Mucosa of stomach (tissue), 1 donor: ENCODE data around the gene TMOD1.
"Not testable (repeated sequence)": the region's sequence is repeated elsewhere in the genome, so short reads cannot be mapped to it uniquely, and the experiment has no call there.

ENCODE experiments used
- H3K27me3 ChIP-seq: one replicate; pipeline ENCODE4 v1.7.0; 2013; ENCODE audit warnings: mild to moderate bottlenecking, low read length; ENCODE audit not compliant: control insufficient read depth, insufficient read depth
- H3K36me3 ChIP-seq: one replicate; pipeline ENCODE4 v1.7.0; 2013; ENCODE audit warnings: low read length; ENCODE audit not compliant: control insufficient read depth, insufficient read depth
- H3K4me1 ChIP-seq: one replicate; pipeline ENCODE4 v1.7.0; 2013; ENCODE audit warnings: mild to moderate bottlenecking, low read length; ENCODE audit not compliant: control insufficient read depth, insufficient read depth
- H3K4me3 ChIP-seq: one replicate; pipeline ENCODE4 v1.7.0; 2013; ENCODE audit warnings: low read length
- H3K9ac ChIP-seq: one replicate; pipeline ENCODE4 v1.7.0; 2013; ENCODE audit warnings: mild to moderate bottlenecking, low read length, moderate library complexity
- H3K9me3 ChIP-seq: one replicate; pipeline ENCODE4 v1.7.0; 2013; ENCODE audit warnings: mild to moderate bottlenecking, low read length, moderate library complexity; ENCODE audit not compliant: control insufficient read depth
- donor health status: Pancreatic carcinoma.

Gene TMOD1

GRCh38 chr9:97501177-97501971 is at the start of gene TMOD1:
Gene TMOD1, plus strand, starts transcription at chr9:97501666. Its CDS starts 22,523 bp downstream, at chr9:97524189.
- peak within 1 kb of the TSS; percentile 54 for H3K9ac ChIP-seq
- peaks cover 32% of the 10 kb centered on the region for H3K4me1 ChIP-seq
- H3K4me3 ChIP-seq = peak within 1 kb of the TSS; percentile 36
- no peaks in the 10 kb centered on the region for H3K36me3 ChIP-seq
- H3K9me3 ChIP-seq = no peaks in the 10 kb centered on the region
- peaks cover 51% of the 10 kb centered on the region for H3K27me3 ChIP-seq

- H3K4me3 ChIP-seq, H3K4me1 ChIP-seq, H3K27me3 ChIP-seq, H3K36me3 ChIP-seq, H3K9me3 ChIP-seq, H3K9ac ChIP-seq: not testable (repeated sequence)
These were observed 47.9 kb upstream of the TMOD1 start for GRCh38 chr9:97453573-97453972.

DNA sequence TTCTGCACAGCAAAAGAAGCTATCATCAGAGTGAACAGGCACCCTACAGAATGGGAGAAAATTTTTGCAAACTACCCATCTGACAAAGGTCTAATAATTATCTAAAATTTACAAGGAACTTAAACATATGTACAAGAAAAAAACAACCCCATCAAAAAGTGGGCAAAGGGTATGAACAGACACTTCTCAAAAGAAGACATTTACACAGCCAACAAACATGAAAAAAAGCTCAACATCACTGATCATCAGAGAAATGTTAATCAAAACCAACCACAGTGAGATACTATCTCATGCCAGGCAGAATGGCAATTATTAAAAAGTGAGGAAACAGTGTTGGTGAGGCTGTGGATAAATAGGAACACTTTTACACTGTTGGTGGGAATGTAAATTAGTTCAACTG is 44.6 kb upstream of the TMOD1 start:
- H3K27me3 ChIP-seq, H3K4me3 ChIP-seq, H3K9ac ChIP-seq, H3K36me3 ChIP-seq, H3K4me1 ChIP-seq, H3K9me3 ChIP-seq: not testable (repeated sequence)

GRCh38 chr9:97459326-97459725 is 42.1 kb upstream of the TMOD1 start:
- Histone ChIP-seq H3K9ac (no peak overlapping the region), H3K36me3 (no peaks in the 10 kb centered on the region), H3K4me1 (no peaks in the 10 kb centered on the region), H3K4me3 (no peak overlapping the region), H3K27me3 (no peaks in the 10 kb centered on the region), H3K9me3 (no peaks in the 10 kb centered on the region)

GRCh38 chr9:97462159-97462558 is 39.3 kb upstream of the TMOD1 start:
- H3K36me3 ChIP-seq = no peaks in the 10 kb centered on the region
- no peaks in the 10 kb centered on the region for H3K27me3 ChIP-seq
- H3K4me1 ChIP-seq = no peaks in the 10 kb centered on the region
- no peak overlapping the region for H3K9ac ChIP-seq
- H3K4me3 ChIP-seq = no peak overlapping the region
- no peaks in the 10 kb centered on the region for H3K9me3 ChIP-seq

GRCh38 chr9:97462914-97463313 is 38.6 kb upstream of the TMOD1 start:
- Histone ChIP-seq H3K9me3 (no peaks in the 10 kb centered on the region), H3K4me1 (no peaks in the 10 kb centered on the region), H3K27me3 (no peaks in the 10 kb centered on the region), H3K4me3 (no peak overlapping the region), H3K36me3 (no peaks in the 10 kb centered on the region), H3K9ac (no peak overlapping the region)

DNA sequence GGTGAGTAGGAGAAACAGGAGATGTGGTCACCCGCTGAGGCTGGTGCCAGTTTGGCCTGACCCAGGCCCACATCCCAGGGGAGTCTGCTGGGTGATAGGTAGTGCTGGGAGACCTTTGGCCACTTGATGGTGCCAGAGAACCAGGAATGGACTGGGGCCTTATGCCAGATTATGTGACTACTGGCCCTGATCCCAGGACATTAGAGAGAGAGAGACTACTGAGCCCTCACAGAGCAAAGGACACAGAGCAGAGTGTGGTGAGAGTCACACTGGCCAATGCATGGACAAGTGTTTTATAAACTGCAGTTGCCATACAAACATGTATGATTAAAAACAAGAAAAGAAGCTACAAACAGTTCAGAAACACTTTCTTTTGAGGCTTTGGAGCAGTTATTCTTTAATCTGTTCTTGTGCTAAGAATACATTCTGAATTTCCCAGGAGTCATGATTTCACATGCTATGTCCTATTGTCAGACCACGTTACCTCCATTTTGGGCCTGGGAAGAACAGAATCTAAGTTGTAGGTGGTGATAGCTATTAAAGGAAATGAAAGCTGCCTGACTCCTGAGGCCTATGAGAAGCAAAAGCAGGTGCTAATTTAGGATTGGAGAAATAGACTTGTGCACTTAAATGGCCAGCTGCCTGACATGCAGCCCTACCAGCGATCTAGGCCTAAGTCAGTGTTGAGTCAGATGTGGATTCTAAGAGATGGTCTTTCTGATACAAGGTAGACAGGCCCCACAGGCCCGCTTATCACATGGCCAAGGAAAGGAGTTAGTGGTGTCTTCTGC is 32.6 kb upstream of the TMOD1 start:
- Histone ChIP-seq H3K9ac (no peak overlapping the region), H3K9me3 (no peaks in the 10 kb centered on the region), H3K4me1 (no peaks in the 10 kb centered on the region), H3K4me3 (no peak overlapping the region), H3K27me3 (no peaks in the 10 kb centered on the region), H3K36me3 (no peaks in the 10 kb centered on the region)

DNA sequence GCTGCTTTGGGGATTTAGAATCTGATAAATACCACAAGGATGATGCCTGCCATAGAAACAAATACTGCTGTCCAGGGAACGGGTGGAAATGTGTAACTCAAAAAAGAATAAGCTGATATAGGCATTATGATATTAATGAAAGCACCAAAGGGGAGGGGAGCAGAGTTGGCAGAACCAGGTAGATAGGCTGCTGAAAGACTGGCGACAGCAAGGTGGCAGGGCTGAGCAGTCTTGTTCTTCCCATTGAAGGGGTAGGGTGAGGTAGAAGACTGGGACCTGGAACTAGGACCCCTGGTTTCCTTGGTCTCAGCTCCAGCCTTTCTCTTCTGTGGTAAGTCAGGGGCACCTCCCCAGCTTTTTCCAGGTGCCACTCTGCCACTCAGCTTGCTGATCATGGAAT is 31.4 kb upstream of the TMOD1 start:
- no peak overlapping the region for H3K9ac ChIP-seq
- no peaks in the 10 kb centered on the region for H3K9me3 ChIP-seq
- H3K36me3 ChIP-seq = no peaks in the 10 kb centered on the region
- no peaks in the 10 kb centered on the region for H3K27me3 ChIP-seq
- no peaks in the 10 kb centered on the region for H3K4me1 ChIP-seq
- no peak overlapping the region for H3K4me3 ChIP-seq

- Histone ChIP-seq H3K4me3 (no peak overlapping the region), H3K27me3 (no peaks in the 10 kb centered on the region), H3K36me3 (no peaks in the 10 kb centered on the region), H3K4me1 (no peaks in the 10 kb centered on the region), H3K9me3 (no peaks in the 10 kb centered on the region), H3K9ac (no peak overlapping the region)
These were observed 27.7 kb upstream of the TMOD1 start for GRCh38 chr9:97473717-97474116.

DNA sequence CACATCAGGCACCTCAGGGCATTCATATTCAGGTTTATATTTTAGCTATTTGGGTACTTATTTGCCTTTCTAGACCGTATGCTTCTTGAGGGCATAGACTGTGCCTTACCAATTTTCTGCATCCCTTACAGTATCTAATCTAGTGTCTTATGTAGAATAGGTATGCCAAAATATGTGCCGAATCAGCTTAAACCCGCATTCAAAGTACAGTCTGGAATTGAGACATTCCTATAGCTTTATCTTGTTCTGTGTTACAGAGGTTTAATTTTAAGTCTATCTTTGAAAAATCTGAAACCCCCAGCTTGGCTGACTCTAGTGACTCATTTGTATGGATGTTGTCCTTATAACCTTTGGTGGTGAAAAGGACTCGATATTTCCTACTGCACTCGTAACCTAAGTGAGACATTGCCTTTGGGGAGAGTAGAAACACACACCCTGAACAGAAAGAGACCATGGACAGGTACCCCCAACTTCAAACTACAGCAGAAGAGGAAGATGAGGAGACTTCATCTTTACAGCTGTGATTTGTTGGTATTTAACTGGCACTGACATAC is 27.0 kb upstream of the TMOD1 start:
- Histone ChIP-seq H3K9me3 (no peaks in the 10 kb centered on the region), H3K4me1 (no peaks in the 10 kb centered on the region), H3K27me3 (no peaks in the 10 kb centered on the region), H3K36me3 (no peaks in the 10 kb centered on the region), H3K9ac (no peak overlapping the region), H3K4me3 (no peak overlapping the region)

GRCh38 chr9:97475059-97475458 is 26.4 kb upstream of the TMOD1 start:
- Histone ChIP-seq H3K27me3 (no peaks in the 10 kb centered on the region), H3K9me3 (no peaks in the 10 kb centered on the region), H3K9ac (no peak overlapping the region), H3K36me3 (no peaks in the 10 kb centered on the region), H3K4me1 (no peaks in the 10 kb centered on the region), H3K4me3 (no peak overlapping the region)

GRCh38 chr9:97478301-97478981 is 23.0 kb upstream of the TMOD1 start:
- Histone ChIP-seq H3K4me3 (no peak overlapping the region), H3K27me3 (no peaks in the 10 kb centered on the region), H3K9me3 (no peaks in the 10 kb centered on the region), H3K36me3 (no peaks in the 10 kb centered on the region), H3K9ac (no peak overlapping the region), H3K4me1 (no peaks in the 10 kb centered on the region)
